HPDE6-E6E7 (cell line): Measurements from ENCODE around the gene BAX.

Experiments
- DNase-seq: peaks from one replicate; pipeline ENCODE4 v3.0.0; 2011; ENCODE audit warnings: missing footprints; ENCODE audit errors: extremely low spot score

BAX gene

DNA sequence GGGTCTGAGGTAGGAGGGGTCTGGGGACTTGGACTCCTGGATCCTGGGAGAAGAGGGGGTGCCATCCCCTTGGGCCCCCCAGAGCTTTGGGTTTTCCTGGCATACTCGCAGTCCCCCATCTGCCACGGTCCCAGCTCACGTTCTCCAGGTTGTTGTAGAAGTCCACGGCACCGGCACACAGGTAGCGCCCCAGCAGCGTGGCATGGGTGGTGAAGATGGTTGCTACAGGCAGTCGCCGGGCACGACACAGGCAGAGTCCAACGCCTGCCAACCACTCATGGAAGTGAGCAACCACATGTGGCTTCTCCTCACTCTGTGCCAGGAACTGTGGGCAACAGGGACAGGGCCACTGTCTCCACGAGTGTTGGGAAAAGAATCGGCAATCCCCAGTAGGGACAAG is 31.0 kb downstream of the BAX start:
- DNase-seq: no peak

DNA sequence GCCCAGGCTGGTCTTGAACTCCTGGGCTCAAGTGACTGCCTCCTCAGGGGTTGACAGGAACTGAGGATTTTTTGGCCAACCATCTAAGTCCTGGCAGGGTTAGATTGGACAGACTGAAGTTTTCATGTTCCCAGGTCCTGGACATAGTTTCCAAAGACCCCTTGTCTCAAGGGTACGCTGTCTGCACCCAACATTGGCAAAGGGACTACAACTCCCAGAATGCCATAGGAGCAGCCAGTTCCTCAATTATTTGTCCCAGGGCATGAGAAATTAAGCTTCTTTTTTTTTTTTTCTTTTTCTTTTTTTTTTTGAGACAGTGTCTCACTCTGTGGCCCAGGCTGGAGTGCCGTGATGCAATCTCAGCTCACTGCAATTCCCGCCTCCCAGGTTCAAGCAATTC is 31.5 kb downstream of the BAX start:
- no peak for DNase-seq

DNA sequence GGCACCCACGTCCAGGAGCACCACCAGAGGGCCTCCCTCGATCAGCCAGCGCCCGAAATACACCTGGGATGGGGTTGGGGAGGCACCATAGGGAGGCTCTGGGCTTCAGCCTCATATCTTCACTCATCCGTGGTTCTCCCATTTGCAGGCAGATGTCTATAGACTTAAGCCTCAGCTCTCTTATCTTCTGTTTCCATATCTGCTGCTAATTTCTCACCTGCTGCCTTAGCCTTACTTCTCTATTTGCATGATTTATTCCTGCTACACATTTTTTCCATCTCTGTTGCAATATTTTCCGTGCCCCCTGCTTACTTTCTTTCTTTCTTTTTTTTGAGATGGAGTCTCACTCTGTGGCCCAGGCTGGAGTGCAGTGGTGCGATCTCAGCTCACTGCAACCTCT is 32.6 kb downstream of the BAX start:
- no peak for DNase-seq

DNA sequence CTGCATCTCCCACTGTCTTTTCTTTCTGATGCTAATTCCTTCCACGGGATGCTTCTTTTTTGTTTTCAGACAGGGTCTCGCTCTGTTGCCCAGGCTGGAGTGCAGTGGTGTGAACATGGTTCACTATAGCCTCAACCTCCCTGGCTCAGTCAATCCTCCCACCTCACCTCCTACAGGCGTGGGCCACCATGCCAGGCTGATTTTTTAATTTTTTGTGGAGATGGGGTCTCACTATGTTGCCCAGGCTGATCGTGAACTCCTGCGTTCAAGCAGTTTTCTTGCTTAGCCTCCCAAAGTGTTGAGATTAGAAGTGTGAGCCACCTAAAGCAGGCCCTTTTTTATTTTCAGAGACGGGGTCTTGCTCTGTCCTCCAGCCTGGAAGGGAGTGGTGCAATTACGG is 33.6 kb downstream of the BAX start:
- no peak for DNase-seq

DNA sequence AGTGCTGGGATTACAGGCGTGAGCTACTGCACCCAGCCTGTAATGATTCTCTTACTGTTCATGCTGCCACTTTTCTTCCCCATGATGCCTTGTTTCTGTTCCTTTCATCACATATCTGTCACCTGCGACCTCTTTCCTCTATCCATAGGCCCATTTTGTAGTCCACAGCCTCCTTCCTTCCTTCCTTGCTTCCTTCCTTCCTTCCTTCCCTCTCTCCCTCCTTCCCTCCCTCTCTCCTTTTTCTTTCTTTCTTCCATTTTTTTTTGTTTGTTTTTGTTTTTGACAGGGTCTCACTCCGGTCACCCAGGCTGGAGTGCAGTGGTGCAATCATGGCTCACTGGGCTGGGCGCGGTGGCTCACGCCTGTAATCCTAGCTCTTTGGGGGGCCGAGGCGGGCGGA is 34.2 kb downstream of the BAX start:
- no peak for DNase-seq

DNA sequence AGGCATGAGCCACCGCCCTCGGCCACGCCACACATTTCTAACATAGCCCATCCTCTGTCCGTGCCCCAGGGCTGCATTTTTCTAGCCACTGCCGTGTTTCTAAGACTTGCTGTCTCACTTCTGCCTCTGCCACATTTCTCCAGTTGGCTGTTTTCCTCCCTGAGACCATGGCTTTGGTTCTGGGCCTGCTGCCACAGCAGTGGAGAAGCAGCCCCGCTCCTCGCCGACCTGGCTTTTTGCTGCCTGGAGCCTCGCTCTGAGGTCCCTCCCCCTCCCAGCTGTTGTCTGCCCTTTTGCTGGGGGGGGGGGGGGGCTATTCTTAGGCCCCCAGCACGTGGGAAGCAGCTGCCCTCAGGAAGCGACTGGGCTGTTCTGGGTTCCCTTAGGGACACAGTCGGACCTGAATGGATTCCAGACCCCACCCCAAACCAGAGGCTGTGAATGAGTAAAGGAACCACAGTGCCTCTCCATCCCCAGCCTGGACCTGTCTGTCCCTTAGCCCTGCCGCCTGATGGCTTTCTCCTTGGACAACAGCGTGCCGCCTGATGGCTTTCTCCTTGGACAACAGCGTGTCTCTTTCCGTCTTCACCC is 35.1 kb downstream of the BAX start:
- DNase-seq: no peak

DNA sequence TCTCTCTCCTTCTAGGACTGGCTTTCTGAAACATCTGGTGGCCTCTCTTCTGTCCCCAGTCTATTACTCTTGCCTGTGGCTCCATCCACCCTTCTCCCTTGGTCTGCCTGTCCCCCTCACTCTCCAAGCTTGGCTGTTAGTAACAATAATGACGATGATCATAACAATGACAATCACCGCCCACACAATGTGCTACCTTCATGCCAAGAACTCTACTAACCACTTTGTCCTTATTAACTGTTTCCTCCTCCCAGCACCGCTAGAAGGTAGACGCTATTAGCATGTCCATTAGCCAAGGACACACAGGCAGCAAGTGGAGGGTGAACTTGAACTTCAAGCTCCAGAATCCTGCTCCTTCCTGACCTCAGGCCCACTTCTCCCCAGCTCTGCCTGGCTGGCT is 35.7 kb downstream of the BAX start:
- no peak for DNase-seq

DNA sequence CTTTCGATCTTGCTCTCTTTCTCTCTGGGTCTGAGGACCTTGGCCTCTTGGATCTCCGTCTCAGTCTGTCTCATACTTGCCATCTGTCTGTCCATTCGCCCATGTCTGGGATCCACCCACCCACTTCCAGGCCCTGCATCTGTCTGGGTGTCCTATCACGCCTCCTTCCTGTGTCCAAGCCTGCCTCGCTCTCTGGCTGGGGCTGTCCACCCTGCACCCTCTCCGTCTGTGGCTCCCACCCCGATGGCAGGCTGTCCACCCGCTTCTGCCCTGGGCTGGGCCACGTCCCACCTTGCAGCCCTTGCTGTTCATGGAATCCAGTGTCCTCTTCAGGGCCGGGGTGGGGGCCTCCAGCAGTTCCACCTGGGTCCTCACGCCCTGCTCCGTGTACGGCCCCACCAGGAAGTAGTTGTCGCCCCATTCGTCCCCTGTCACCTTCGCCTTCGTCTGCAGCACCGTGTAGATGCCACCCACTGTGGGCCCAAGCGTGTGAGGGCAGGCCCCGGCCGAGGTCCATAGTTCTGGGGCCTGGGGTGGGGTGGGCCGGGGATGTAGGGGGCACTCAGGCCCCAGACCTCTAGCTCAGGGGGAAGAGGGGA is 36.4 kb downstream of the BAX start:
- DNase-seq: no peak

DNA sequence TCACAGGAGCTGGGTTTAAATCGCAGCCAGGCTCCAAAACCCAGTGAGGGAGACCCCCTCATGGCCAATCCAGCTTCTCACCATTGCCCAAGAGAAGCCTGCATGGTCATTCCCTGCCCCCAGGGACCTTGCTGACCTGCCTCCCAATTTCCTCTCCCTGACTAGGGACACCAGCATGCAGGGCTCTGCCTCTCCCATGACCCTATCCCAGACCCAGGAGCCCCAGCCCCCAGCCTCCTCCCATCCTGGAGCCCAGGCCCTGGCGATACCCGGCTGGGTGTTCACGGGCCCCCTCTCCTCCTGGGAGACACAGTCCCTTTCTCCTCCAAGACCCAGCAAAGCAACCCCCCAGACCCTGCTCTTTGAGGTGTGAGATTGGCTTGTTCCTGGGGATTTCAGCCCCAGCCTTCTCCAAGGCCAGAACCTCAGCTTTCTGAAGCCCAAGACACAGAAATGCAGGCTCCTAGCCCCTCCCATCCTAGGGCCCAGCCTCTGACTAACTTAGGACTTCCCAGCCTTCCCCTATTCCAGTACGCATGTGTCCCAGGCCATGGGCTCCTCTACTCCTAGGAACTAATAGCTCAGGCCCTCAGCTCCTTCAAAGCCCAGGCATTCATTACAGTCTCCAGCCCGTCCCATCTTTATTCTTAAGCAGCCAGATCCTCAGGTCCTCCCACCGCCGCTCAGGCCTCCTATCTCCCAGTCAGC is 37.4 kb downstream of the BAX start:
- DNase-seq: peak; percentile 85

DNA sequence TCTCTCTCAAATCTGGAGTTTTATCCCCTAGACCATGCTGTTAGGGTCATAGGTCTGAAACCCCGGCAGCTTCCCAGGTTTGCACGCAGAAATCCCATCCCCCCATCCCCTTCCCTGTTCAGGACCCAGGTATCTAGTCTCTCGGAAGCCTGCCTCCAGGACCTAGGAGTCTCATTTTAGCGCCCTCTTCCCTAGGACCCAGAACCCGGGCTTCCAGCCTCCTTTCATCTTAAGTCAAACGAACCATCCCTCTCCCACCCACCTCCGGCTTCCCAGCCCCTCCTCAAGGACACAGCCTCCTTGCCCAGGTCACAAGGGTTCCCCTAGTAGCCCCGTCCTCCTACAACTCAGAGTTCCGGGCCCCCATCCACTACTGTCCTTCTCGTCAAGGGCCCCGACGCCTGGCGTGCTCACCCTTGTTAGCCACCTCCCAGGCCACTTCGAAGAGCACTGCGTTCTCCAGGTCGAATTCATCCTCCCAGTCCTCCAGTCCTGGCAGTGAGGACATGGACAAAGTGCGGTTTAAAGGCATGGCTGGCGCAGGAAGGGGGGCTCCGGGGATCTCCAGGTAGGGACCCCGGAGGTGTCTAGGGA is 38.0 kb downstream of the BAX start:
- DNase-seq: no peak

DNA sequence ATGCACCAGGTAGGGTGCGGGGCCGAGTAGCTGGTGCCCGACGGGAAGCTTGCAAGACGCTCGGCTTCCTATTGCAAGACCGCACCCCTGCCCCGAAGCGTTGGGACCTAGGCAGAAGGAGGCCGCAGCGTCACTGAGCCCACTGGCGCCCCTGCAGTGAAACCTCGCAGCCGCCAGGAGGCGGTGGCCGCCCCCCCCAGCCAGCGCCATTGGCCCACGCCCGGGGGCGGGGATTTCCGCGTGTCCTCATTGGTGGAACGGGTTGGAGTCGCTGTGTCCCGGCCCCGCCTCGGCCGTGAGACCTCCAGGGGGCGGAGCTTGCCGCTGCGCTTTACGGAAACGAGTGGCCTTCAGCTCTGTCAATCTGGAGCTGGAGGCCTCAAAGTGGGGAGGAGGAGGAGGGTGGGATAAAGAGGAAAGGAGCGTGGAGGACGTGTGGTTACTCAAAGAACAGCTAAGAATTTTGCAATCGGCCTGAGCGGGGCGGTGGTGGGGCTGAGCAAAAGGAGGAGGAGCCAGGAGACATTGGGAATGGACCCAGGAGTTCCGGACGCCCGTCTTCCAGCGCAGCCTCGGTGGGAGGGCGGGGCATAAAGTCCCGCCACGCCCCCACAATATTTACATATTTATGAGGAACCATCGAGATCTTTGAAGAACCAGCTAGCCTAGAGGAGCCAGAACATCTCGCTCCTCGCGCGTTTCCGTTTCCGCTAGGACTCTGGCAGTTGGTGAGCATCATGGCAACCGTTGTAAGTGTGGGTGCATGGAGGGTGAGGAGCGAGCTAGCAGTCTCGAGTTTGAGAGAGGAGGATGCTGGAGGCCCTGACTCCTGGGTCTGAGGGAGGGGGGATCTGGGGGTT is 38.7 kb downstream of the BAX start, which contains the start of the genes GYS1 and RUVBL2:
GYS1 (minus strand) TSS at position 135 of the 860 bp plus-strand sequence. CDS start 197 bp downstream, outside the sequence.
RUVBL2 (plus strand) TSS at position 713 of the 860 bp plus-strand sequence; CDS start at position 738, 25 bp downstream.
- peak; percentile 100 for DNase-seq

DNA sequence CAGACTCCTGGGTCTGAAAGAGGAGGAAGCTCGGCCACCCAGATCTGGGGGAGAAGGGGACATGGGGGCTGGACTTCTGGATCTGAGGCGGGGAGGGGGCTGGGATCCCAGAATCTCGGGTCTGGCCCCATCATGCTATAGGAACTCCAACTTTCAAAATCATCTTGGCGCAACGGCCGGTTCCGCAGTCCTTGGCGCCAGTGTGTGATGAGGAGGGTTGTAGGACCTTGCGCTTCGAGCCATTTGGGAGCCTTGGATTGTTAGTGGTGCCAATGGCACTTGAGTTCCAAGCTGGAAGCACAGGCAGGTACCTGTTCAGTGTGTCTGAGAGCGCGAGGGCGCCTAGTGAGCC is 39.3 kb downstream of the BAX start:
- no peak for DNase-seq

DNA sequence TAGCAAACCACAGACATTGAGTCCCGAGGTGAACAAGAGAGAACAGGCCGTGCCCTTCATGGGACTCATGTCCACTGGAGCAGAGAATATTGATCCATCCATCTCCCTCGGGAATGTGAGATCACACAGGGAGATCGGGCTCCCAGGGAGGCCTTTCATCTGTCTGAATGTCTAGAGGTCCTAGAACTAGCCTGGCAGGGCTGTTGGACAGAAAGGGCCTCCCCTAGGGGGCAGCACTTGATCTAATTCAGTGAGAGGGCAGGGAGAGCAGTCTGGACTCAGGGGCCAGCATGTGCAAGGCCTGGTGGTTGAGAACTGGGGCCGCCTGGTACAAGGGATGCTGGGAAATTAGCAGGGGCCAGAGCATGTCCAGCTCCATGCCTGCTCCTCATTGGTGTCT is 43.3 kb downstream of the BAX start:
- DNase-seq: no peak

DNA sequence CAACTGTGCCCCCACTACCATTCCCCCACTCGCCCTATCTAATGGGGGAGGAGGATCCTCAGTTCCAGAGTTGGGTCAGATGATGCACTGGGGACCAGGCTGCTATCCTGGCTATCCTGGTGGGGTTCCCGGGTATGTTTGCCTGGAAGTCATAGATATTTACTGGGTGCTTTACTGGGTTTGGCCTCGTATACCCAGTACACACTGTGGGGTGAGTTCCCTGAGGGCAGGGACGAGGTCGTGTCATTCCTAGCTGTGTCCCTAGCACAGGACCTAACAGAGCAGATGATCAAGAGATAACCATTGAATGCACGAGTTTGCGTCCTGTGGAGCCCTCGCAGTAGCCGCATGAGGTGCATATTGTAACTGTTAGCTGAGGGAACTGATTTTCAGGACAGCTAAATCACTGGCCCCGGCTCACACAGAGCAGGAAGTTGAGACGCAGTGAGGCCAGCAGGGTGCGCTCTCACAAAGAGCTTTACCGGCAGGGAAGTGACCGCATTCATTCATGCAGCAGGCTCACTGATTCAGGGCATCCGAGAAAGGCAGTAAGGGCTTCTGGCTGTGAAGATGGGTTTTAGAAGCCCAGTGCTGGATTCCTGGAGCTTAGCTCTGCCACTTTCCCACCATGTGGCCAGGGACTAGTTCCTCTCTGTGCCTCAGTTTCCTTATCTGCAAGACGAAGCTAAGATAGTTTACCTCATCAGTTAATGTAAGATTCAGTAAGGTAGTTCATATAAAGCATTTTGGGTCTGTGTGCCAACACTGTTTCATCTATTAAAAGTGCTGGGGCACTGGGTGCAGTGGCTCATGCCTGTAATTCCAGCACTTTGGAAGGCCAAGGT is 45.0 kb downstream of the BAX start:
- DNase-seq: no peak

DNA sequence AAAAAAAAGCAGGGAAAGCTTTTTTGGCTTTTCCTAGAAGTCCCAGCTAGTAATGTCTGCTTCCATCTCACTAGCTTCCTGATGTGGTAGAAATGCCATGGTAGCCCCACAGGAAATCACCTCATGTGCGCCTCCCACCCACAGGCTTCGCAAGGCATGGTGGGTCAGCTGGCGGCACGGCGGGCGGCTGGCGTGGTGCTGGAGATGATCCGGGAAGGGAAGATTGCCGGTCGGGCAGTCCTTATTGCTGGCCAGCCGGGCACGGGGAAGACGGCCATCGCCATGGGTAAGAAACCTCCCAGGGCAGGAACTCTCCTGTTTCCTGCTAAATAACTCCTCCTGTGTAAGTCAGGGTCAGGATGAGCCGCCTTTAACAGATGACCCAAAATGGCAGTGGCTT is 49.5 kb downstream of the BAX start:
- DNase-seq: no peak

DNA sequence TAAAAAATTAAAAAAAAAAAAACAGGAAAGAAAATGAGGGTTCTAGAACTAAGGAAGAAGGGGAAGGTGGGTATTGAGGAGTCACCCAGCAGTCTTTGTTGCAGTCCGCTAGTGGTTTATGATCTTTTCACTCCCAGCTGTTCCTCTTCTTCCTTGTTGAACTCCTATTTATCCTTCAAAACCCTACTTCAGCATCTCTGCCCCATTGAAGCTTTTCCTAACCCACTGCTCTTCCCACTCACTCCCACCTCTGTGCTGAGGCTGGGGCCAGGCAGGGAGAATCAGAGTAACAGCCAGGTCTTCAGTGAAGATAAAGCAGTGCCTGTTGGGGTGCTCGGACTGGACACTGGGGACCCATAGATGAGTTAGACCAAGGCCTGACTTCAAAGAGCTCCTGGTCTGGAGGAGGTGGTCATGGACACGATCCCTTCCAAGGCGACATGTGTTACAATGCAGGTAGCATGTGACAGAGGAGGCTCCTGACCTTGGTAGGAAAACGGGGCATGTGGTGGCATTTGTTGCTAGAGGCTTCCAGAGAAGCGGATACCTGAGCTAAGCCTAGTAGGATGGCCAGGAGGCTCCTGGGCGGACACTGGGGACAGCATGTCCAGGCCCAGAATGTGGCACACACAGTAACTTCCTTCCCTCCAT is 50.4 kb downstream of the BAX start:
- DNase-seq: no peak

DNA sequence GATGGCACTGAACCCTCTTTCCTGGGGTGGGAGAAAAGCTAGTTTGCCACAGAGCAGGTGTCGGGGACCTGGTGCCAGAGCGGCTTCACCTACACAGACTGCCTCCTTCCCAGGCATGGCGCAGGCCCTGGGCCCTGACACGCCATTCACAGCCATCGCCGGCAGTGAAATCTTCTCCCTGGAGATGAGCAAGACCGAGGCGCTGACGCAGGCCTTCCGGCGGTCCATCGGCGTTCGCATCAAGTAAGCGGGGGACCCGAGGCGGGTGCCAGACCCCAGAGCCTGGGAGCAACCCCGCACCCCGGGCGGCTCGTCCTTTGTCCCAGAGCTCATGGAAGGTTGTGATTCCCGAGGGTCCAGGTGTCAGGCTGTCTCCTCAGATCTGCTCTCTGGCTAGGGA is 52.2 kb downstream of the BAX start:
- DNase-seq: no peak

DNA sequence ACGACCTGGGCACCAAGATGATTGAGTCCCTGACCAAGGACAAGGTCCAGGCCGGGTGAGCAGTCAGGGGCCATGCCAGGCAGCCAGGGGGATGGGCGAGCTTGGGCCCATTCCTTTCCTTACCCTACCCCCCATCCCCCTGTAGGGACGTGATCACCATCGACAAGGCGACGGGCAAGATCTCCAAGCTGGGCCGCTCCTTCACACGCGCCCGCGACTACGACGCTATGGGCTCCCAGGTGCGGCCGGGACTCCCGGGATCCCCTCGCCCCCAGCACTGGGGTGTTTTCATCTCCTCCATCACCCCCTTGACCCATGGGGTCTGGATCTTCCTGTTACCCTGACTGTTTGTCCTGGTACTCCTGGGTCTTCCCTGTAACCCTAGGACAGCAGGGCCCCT is 55.2 kb downstream of the BAX start:
- no peak for DNase-seq

DNA sequence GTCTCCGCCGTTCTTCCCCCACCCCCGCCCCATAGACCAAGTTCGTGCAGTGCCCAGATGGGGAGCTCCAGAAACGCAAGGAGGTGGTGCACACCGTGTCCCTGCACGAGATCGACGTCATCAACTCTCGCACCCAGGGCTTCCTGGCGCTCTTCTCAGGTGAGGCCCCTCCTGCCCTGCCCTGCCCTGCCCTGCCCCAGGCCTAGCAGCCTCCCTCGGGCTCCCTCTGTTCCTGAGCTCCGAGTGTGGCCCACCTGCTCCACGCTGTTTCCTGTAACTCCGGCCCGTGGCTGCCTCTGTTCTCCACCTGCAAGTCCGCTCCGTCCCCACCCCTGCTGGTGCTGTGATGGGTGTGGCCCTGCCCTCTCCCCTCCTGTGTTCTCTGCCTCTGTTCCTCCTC is 55.8 kb downstream of the BAX start:
- no peak for DNase-seq

DNA sequence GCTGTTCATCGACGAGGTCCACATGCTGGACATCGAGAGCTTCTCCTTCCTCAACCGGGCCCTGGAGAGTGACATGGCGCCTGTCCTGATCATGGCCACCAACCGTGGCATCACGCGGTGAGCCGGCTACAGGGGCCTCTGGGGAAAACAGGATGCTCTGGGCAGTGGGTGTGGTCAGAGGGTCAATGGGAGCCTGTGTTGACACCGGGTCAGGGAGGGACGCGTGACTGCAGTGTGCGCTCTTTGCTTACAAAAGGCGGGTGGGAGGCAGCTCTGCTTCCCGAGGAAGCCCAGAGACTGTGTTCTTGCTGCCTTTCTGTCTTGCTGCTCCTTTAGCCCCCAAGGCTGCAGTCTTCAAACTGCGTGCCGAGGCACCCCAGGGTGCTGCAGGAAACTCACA is 56.5 kb downstream of the BAX start:
- no peak for DNase-seq
